HG02798 (cell line): Measurements from ENCODE around the gene SPOPL.

Source experiments
- ATAC-seq: cut with Tn5 transposase; IDR thresholded peaks from one replicate; pipeline ENCODE4 v1.9.1; 2021; ENCODE audit warnings: mild to moderate bottlenecking; ENCODE audit not compliant: unreplicated experiment, poor library complexity

The SPOPL gene

GRCh38 chr2:138581909-138582308 is 80.3 kb downstream of the SPOPL start:
- no peak for ATAC-seq

GRCh38 chr2:138589663-138590062 is 88.1 kb downstream of the SPOPL start:
- ATAC-seq: no peak

- ATAC-seq: no peak
Observed at GRCh38 chr2:138596403-138596802, 94.8 kb downstream of the SPOPL start.

DNA sequence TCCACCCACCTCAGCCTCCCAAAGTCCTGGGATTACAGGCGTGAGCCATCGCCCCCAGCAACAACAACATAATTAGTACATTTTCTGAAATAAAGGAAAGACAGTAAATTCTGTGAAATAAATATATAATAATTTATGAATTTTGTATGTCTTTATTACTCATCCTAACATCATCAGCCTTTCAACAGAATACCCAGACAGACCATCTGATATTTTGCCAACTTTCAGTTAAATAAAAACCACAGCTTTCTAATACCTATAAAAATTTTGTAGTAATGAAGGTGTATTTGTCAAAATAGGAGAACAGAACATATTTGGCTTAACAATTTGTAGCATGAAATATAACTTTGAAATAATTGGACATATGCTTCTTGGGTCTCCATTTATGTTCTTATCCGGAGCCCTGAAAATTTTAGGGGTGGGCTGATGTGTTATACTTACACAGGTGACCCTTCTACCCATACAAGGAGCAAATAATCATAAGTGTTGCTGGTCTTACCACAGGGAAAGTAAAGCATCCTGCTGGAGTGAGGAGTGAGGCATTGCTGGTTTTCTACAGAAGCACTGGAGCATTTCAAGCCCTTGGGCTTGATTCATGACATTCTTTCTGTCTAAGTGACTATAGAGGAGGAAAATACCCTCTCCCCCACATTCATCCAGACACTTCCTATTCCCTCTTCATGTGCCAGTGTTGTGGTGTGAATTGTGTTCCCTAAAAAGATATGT is 99.3 kb downstream of the SPOPL start:
- ATAC-seq: no peak

GRCh38 chr2:138601458-138602165 is 100.0 kb downstream of the SPOPL start:
- no peak for ATAC-seq

DNA sequence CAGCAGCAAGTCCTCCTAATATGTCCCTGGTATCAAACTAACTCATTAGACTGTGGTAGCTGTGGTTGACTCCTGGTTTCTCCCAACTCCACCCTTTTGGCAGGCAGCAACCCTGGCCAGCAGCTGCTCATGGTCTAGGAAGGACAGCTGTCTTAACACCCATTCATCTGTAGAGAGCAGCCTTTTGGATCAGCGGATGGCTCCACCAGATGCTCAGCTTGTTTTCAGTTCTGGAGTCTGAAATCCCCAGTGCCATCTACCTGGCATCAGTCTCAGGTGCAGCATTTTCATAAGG is 100.5 kb downstream of the SPOPL start:
- ATAC-seq: no peak

GRCh38 chr2:138607746-138608145 is 106.2 kb downstream of the SPOPL start:
- no peak for ATAC-seq

DNA sequence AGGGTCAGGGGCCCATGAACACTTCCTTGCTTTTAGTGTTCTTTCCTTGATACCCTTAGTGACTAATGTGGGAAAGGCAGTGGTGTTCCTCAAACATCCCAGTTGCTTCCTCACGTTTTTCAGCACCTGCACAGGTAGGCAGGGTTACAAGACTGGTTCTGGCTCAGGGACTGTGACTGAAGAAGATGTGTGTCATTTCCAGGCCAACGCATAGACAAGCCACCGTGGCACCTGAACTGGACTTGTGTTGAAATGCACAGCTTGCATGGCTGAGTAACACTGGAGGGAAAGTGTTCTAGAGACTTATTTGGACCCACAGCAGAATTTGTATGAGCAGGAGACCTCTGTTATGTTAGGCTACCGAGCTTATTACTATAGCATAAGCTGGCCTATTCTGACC is 107.9 kb downstream of the SPOPL start:
- no peak for ATAC-seq

- ATAC-seq: no peak
Observed at GRCh38 chr2:138610201-138610953, 108.8 kb downstream of the SPOPL start.

- peak; percentile 38 for ATAC-seq
Observed at GRCh38 chr2:138615257-138615656, 113.7 kb downstream of the SPOPL start.

DNA sequence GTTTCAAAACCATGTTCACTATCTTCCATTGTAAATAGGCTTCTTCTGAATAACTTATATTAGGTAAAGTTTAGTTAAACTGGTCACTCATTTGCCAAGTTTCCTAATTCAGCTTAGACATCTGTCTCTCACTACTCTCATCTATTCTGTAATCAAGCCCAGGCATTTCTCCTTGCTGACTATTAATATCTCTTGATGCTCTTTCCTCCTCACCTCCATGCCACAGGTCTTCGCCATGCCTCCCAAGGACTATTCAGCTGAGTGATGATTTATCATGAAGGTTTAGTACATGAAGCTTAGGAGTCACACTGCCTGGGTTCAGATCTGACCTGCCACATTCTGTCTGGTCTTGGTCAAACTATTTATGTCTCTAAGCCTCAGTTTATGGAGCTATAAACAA is 115.5 kb downstream of the SPOPL start:
- no peak for ATAC-seq

DNA sequence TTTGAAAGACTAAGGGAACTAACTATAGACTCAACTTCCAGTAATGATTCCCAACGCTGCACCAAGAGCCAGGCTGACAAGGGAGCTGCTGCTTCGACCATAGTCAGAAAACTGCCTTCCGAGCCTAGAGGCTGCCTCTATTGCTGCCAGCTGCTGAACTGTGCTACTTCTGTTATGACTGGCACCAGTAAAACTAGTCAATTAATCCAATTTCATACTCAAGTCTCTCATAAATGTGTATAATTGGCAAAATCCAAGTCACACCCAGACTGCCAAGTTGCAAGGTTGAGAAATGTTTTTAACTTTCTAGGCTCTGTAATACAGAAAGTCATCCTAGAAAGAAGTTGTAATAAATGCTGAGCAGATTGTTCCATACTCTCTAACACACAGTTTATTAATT is 117.4 kb downstream of the SPOPL start:
- no peak for ATAC-seq

DNA sequence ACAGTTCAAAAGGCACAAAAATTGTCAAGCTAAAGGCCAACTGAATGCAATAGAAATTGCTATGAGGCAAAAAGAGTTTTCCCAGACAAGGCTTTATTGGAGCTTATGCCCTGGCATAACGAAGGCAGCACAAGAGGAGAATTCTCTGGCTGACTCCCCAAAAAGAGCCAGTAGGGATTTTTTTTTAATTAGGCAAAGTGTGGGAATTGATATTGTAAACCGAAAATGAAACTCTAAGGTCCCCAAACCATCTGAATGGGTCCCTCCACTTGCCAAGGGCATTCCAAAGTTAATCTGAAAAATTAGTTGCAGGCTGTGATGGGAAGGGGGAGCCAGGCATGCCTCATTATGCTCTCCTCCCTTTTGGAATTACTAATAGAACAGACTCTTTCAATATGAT is 118.9 kb downstream of the SPOPL start:
- no peak for ATAC-seq

- ATAC-seq: no peak
Observed at GRCh38 chr2:138621139-138621538, 119.6 kb downstream of the SPOPL start.

DNA sequence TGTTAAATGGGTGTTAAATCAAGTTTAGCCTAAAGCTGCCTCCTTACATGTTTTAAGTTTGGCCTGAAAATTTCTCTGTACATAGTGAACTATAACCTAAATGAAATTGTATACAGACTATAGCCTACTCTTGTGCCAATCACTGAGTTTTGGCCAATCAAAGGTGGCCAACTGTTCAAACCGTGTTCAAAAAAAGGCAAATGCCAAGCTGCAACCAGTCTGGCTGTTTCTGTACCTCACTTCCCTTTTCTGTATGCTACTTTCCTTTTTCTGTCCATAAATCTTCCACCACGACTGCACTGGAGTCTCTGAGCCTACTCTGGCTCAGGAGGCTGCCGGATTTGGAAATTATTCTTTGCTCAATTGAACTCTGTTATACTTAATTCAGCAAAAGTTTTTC is 121.0 kb downstream of the SPOPL start:
- ATAC-seq: peak; percentile 36
